GM18508 (cell line): ENCODE measurements around the gene GALNT4.

ENCODE experiments used
- ATAC-seq: cut with Tn5 transposase; IDR thresholded peaks from one replicate; pipeline ENCODE4 v1.9.1; 2021; ENCODE audit warnings: moderate number of reproducible peaks; ENCODE audit not compliant: insufficient read depth, unreplicated experiment

The GALNT4 gene

DNA sequence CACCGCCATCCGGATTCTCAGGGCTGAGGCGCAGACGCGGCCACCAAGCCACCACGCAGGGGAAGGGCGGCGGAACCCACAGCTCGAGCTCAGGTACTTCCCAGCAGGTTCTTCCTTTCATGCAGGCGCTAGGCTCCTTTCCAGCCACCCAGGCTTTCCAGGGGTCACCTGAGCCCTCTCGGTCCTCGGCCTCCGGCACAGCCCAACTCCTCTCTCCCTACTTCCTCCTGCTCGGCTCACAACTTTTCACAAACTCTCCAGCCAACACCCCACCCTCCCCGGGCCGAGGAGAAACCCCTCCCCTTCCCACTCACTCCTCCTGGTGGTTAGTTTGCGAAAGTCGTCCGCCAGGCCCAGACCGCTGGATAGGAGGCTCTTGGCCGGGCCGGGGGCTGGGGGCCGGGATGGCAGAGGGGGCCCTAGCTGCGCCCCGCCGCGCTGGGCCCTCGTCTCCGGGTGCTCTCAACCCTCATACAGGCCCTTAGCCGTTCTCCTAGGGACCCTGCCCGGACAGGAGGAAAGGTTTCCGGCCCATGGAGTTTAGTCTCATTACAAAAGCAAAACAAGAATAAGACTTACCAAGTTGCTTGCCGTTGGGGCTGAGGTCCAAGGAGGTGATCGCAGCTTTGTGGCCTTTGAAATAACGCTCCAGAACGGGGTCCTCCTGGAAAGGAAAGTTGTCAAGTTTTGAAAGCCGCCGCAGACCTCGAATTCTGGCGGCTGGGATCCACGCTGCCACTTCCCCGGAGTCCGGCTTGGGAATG lies at the start of gene GALNT4:
GALNT4 (minus strand) TSS at position 256 of the 764 bp plus-strand sequence; CDS start at position 9, 247 bp downstream.
- ATAC-seq, result peak; percentile 57

DNA sequence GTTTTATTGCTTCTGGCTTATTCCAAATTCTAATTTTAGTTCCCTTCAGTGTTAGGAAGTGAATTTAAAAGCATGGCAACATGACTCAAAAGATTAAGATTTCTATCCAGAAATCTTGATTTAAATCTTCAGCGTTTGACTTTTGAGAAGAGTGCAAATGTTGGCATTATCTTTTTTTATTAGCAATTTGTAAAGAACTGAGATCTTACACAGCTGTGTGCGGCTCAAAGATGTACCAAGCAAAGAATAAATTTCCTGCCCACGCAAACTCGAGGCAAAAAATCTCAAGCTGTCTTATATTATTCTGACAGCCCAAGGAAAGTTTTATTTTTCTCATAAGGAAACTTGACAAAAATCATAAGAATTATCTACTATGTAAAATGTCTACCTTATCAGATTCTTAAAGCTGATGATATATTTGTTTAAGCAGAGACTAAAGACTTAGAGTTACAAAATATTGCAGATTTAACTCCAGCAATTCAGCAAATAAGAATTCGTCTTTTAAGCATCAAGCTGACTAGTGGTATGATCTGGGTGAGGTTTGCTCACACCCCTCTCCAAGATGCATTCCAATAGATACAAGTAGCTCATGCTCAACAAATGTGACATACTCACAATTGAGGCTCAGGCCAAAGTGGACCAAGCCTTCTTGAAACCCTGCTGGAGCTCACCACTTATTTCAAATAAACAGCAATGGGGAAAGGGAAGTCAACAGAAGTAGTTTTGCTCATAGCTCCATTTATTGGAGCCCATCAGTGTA lies 48.6 kb upstream of the GALNT4 start:
- no peak for ATAC-seq

DNA sequence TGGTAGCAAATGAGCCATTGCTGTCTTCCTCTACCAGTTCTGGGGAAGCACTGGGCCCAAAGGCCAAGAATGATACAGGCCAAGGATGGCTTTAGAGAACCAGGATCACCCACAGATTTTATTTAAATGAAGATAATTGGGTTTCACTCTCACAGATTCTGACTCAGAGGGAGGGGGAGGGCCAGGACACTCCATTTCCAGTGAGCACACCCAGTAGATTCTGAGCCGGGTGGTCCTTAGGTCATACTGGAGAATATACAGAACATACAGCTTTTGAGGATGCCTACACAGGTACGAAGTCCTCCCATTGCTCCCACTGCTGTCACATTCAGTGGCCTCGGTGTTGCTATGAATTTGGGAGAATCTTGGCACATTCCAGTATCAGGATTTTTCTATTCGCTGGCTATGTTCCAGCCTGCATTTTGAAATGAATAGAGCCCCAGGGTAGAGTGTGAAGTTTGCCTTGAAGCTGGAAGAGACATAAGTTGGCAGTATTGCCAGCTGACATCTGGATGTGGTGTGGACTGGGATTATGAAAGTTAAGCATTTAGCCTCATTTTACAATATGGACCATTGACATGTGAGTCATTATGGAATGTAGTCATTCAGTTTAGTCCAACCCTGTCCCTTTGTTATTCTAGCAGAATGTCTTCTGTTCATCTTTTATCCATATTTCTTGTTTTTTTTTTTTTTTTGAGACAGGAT lies 47.0 kb upstream of the GALNT4 start:
- ATAC-seq, result no peak

GRCh38 chr12:89568484-89568883 lies 43.9 kb upstream of the GALNT4 start:
- ATAC-seq, result no peak

DNA sequence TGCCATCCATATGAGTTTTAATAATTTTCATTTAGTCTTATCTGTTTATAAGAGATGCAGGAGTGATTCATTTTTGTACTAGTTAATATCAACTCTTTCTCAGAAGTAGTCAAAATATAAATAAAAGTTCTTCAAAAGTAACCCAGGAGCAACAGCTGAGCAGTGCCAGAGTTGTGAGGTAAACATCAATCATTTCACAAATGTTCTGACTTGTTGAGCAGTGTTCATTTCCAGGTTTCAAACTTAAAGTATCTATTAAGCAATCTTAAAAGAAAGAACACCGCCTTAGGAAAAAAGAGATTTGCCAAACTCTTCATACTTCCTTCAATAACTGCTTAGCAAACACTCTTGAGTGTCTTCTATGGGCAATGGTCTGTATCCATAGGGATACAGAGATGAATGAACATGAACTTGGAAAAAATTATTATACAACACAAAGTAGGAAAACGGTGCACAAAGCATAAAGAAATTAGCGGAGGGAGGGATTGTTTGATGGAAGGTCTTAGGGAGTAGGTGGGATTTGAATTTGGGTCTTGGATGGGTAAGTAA lies 43.2 kb upstream of the GALNT4 start:
- ATAC-seq, result no peak

- ATAC-seq, result peak; percentile 55
Observed at GRCh38 chr12:89566615-89567014, 42.0 kb upstream of the GALNT4 start.

- no peak for ATAC-seq
Observed at GRCh38 chr12:89565002-89565401, 40.4 kb upstream of the GALNT4 start.

- ATAC-seq, result no peak
Observed at GRCh38 chr12:89559753-89560152, 35.2 kb upstream of the GALNT4 start.

GRCh38 chr12:89556976-89557375 lies 32.4 kb upstream of the GALNT4 start:
- no peak for ATAC-seq

GRCh38 chr12:89552376-89552775 lies 27.8 kb upstream of the GALNT4 start:
- no peak for ATAC-seq

DNA sequence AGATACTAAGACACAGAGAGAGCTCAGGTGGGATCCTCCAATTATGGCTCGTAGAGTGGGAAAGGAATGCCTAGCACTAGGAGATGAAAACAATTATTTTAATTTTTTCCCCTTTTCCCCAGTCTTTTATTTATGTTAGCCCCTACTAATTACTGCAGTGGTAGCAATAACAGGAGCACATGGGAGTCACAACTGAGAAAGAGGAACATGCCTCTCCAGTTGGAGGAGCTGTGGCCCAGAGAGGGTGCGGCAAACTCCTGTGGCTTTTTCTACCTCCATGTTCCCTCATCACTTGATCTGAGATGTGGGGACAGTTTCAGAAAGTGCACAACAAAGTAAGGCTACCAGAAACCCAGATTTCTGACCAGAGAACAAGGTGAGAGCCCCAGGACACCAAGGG lies 27.2 kb upstream of the GALNT4 start:
- no peak for ATAC-seq

- ATAC-seq, result no peak
Observed at GRCh38 chr12:89547101-89547500, 22.5 kb upstream of the GALNT4 start.

- no peak for ATAC-seq
Observed at GRCh38 chr12:89546151-89546550, 21.6 kb upstream of the GALNT4 start.

DNA sequence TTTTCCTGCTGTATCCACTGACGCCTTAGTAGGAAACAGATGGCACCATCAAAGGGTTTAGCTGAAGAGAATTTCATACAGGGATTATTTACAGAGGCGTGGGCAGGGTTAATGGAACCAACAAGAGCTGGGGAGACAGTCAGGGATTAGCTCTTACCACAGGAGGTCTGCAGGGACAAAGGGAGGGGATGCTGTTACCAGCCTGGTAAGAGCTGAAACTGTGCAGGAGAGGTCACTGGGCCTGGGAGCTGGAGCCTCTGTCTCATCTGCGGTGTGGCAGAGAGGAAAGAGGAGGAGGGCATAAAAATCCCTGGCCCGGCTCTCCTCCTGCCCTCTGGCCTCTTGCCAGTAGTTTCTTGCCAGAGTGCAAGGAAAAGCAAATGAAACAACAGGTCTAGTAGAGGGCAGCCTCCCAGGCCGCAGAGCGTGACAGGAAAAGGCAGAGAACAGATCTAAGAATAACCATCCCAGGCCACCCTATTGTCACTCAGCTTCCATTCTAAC lies 20.1 kb upstream of the GALNT4 start:
- no peak for ATAC-seq

DNA sequence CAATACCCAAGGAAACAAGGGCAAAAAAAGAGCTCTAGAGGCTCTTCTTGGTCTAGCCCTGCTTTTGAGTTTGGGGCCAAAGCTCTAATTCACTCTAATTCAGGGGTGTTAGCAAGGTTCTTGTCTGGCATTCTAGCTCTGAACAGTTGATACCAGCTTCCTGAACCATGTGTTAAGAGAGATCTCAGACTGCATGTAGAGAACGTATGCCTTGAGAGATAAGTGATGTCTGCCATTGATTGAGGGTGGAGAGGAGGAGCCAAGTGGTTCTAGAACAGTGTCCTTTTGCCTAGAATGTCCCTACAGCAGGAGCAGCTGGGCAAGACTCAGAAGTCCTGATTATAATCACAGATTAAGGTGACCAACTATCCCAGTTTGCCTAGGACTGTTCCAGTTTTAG lies 19.4 kb upstream of the GALNT4 start:
- no peak for ATAC-seq

DNA sequence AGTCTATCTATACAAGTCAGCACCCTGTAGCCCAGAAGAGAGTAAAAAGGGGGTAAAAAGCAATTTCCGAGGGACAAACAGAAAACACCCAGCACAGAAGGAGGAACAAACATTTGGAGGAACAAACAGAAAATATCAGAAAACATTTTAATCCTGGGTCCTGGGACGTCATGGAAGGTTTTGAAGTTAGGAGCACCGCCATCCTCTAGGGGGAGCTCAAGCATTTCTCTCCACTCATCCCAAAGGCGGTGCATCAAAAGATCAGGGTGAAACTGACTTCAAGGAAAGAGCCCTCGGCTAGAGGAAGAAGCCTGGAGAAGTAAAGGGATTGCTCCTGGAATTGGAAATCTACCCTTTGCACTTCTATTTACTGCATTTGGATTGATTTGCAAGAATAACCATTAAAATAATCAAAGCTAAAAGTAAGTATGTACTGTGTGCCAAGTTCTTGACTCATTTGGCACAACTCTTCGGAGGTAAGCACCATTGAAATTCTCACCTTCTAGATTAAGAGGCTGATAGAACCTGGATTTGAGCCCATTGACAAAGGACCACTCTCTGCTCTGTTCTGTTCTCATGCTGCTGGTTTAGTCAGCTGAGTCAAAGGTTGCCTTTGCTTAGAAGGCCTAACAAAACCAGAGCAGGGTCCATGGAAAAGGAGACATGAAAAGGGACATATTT lies 18.5 kb upstream of the GALNT4 start:
- ATAC-seq, result peak; percentile 81

GRCh38 chr12:89542236-89542635 lies 17.6 kb upstream of the GALNT4 start:
- no peak for ATAC-seq

GRCh38 chr12:89540586-89540985 lies 16.0 kb upstream of the GALNT4 start:
- ATAC-seq, result no peak

- ATAC-seq, result no peak
Observed at GRCh38 chr12:89539426-89540223, 15.0 kb upstream of the GALNT4 start.
